Measurements from ENCODE around the gene CD320.
"Not testable (repeated sequence)": the region's sequence is repeated elsewhere in the genome, so short reads cannot be mapped to it uniquely, and the experiment has no call there.

CD320 gene

DNA sequence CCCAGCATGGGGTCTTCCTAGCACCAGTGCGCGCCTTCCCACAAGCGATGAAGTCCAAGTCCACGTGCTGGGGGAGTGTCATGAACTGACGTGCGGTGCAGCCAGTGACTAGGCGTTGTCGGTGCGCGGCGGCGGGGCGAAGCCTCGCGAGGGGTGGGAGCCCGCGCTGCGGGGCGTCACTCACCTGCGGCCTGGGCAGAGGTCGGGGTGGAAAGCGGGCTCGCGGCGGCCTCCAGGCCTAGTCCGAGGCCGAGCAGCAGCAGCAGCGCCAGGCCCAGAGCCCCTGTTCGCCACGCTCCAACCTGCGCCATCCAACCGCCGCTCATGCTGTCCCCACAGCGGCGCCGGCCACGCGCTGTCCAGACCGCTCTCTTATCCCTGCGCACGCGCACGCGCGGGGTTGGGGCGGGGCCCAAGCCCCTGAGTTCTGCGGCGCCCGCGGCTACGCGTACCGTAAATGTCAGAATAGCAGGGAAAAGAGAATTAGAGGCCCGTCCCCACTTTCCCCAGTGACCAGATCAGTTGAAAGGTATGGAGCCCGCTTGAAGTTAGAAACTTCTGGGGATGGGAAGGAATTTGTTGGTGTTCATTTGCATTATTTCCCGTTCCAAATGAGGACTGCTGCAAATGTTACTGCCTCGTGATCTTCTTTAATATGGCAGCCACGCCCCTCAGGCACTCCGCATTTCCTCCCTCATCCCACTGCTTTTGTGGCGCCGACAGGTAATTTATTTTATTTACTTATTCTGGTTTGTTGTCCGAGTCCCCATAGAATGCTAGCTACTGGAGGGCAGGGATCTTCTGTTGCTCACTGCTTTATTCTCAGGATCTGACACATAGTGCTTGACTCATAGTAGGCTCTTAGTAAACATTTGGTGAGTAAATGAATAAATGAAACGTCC lies at the start of gene CD320:
TSS of gene CD320 (minus strand) at position 394 of the 902 bp plus-strand sequence. CDS start at position 326, 68 bp downstream.
- DNase-seq = peak; percentile 91

DNA sequence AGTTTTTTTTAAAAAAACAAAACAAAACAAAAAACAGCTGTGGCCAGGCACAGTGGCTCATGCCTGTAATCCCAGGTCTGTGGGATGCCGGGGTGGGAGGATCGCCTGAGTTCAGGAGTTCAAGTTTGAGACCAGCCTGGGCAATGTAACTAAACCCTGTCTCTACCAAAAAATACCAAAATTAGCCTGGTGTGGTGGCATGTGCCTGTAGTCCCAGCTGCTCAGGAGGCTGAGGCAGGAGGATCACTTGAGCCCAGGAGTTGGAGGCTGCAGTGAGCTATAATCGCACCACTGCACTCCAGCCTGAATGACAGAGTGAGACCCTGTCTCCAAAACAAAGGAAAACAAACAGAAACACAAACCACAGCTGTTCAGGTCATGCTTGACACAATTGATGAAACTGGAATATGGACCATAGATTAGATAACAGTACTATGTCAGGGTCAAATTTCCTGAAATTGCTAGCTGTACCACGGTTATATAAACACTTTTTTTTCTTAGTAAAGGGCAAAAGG lies 48.9 kb upstream of the CD320 start:
- no peak for DNase-seq

DNA sequence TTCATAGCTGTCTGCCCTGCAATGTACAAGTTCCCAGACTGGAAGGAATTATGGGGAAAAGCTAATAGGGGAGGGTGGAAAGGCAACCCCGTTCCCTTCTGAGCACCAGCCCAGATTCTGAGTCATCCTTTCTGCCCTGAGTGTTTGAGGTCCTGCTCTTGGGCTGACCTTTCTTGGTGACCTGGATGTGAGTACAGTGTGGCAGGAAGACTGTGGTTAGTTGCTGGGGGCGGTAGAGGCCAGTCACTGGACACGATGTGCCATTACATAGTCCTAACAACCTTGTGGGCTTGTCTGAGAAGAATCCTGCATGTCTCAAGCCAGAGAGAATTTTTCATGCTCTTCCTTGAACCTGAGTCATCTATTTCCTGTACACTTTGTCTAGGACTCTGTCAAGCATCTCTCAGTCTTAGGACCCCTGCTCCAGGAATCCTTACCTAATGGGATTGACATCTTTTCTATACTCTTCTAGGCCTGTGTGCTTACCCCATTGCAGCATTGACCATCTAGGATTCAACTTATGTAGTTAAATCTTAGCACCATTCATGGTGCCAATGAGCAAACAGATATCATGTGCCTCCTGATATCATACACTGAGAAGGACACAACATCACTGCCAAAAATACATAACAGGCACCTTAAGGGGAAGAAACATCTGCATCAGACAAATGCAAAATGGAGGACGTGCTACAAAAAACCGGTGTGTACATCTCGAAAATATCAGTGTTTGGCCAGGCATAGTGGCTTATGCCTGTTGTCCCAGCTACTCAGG lies 47.7 kb upstream of the CD320 start:
- no peak for DNase-seq

DNA sequence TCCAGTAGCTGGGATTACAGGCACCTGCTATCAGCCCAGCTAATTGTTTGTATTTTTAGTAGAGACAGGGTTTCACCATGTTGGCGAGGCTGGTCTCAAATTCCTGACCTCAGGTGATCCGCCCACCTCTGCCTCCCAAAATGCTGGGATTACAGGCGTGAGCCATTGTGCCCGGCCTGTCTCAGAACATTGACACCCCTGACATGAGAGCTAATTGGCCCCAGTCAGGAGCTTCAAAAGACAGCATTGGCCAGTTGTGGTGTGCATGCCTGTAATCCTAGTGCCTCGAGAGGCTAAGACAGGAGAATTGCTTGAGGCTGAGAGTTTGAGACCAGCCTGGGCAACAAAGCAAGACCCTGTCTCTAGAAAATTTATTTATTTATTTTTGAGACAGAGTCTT lies 44.7 kb upstream of the CD320 start:
- DNase-seq = not testable (repeated sequence)

DNA sequence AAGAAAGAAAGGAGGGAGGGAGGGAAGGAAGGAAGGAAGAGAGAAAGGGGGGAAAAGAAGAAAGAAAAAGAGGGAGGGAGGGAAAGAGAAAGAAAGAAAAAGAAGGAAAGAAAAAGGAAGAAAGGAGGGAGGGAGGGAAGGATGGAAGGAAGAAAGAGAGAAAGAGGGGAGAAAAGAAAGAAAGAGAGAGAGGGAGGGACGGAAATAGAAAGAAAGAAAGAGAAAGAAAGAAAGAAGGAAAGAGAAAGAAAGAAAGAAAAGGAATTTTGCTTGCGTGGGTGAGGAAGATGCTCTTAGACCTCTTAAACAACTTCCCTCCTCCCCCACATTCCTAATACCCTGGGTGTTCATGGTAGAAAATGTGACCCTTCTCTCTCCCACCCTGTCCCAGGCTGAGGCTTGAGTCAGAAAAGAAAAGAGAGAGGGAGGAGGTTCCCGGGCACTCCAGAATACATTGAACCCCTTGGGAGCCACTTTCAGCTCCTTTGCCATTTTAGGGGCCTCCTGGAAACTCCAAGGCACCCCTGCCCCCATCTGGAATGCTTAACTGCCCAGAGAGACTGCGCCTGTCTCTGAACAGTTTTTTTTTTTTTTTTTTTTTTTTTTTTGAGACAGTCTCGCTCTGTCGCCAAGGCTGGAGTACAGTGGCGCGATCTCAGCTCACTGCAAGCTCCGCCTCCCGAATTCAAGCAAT lies 44.1 kb upstream of the CD320 start:
- peak; percentile 41 for DNase-seq

DNA sequence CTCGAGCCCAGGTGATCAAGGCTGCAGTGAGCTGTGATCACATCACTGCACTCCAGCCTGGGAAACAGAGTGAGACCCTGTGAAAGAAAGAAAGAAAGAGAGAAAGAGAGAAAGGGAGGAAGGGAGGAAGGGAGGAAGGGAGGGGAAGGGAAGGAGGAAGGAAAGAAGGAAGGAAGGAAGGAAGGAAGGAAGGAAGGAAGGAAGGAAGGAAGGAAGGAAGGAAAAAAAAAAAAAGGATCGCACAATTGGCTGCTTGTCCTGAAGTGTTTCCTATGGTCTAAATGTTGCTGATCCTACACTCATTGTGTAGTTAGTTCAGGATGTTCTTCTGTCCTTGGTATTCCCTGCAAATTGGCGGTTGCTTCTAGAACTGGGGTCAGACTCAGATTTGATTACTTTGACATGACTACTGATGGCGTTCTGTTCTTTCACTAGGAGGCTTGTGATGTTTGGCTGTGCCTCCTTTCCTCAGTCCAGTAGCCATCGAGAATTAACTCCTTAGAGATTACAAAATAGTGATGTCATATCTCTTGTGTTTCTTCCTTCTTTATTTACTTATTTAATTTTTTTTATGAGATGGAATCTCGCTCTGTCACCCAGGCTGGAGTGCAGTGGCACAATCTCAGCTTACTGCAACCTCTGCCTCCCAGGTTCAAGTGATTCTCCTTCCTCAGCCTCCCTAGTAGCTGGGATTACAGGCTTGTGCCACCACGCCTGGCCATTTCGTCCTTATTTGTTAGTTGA lies 41.6 kb upstream of the CD320 start:
- not testable (repeated sequence) for DNase-seq

DNA sequence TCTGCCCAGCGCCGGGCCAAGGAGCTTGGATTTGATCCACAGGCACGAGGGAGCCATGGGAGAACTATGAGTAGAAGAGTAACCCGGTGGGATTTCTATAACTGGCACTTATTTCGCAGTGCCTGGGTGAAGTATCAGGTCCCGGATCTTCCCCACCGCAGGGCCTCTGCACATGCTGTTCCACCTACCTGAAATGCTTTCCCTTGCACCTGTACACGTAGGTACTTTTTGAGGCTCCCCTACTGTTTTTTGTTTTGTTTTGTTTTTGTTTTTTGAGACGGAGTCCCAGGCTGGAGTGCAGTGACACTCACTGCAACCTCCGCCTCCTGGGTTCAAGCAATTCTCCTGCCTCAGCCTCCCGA lies 35.3 kb upstream of the CD320 start:
- DNase-seq = no peak

DNA sequence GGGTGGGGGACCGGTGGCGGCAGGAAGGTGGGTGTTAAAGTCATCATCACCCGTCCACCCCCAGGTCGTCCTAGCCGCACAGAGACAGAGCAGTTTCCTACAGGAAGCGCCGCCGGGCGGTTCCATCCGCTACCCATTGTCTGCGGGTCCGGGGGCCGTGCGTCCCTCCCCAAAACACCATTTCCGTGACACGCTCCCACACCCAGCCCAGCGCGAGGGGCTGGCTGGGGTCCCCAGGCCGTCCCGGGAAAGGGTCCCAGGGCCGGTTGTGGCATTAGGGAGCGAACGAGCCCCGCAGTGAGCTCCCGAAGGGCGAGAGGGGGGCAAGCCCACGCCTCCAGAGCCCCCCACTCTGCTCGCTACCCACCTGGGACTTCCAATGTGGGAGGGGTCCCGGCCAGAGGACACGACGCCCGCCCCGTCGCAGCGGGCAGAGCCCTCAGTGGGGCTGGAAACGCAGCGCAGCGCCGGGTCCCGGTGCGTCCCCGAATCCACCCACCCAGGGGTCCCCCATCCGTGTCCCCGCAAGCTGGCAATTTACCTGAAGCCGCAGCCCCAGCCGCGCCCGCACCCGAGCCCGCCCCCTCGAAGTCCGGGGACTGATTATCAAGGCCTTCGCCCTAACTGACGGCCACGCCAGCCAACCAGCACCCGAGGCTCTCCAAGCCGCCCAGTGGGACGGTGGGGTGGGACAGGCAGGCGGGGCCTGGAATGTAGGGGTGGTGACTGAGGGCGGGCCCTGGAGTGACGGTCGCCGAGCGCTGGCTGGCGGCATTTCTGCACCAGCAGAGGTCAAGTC lies 34.7 kb upstream of the CD320 start, which contains the start of gene KANK3:
TSS of gene KANK3 (minus strand) at position 579 of the 799 bp plus-strand sequence. CDS start 5,434 bp downstream, outside the sequence.
- DNase-seq = peak; percentile 80

DNA sequence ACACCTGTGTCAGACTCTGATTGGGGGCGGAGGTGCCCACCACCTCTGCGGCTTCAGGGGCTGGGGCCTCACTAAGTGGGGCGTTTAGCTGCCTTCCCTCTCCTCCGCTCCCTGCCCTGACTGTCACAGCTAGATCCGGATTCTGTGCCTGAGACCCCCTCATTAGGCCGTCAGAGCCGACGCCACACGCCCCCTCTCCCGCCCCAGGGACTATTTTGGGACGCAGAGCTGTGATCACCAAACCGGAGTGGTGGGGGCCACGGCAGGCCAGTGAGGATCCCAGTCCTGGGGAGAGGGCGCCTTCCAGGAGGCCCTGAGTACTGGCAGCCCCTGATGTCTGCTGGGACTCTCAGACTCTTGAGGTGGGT lies 34.1 kb upstream of the CD320 start:
- no peak for DNase-seq

DNA sequence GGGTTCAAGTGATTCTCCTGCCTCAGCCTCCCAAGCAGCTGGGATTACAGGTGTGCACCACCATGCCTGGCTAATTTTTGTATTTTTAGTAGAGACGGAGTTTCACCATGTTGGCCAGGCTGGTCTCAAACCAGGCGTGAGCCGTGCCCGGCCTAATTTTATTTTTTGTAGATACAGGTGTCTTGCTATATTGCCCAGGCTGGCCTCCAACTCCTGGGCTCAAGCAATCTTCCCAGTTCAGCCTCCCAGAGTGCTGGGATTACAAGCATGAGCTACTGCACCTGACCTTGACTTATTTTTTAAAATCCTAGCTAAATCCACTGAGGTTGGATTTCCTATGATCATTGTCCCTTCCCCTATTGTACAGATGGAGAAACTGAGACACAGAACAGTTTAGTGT lies 33.3 kb upstream of the CD320 start:
- DNase-seq = not testable (repeated sequence)

DNA sequence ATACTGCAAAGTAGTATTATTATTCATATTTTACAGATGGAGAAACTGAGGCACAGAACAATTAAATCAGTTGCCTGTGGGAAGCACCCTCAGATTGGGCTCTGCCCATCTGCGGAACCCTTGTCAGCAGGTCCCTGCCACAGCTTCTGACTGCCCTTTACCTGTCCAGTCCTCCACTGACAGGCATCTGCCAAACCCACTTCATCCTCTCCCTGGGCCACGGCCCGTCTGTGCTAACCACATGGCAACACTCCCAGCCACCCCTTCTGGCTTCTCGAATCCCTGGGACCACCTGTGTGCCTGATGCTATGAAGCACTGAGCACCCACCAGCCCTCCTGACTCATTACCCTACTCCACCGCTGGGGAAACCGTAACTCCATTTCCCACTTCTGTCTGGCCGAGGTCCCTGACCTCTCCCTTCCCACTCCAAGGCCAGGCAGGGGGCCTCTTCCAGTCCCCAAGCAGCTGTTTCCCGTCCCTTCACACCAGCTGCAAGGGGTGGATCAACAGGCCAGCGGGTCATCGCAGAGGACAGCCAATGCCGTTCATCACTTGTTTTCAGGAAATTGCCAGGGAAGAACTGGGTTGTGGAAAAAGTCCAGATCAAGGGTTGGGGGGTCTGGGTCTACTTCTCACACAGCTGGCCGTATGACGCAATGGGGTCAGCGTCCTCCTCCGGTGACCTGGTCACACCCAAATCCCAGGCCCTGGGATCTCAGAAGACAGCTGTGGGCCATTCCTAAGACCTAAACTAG lies 32.4 kb upstream of the CD320 start:
- DNase-seq = no peak

DNA sequence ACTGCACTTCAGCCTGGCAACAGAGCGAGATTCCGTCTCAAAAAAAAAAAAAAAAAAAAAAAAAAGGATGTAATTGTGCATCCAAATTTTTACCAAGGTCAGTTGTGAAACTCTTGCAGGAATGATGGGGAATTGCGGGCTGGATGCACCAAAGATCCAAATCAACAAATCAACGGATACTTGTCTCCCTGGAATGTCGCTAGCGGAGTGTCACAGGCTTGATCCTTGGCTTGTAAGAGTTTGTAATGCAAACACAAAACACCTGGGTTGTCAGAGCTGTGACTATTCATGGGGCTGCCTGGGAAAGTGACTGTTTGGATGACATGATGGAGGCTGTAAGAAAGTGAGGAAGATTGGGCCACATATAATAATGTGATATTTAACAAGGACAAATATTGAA lies 30.7 kb upstream of the CD320 start:
- DNase-seq = no peak

DNA sequence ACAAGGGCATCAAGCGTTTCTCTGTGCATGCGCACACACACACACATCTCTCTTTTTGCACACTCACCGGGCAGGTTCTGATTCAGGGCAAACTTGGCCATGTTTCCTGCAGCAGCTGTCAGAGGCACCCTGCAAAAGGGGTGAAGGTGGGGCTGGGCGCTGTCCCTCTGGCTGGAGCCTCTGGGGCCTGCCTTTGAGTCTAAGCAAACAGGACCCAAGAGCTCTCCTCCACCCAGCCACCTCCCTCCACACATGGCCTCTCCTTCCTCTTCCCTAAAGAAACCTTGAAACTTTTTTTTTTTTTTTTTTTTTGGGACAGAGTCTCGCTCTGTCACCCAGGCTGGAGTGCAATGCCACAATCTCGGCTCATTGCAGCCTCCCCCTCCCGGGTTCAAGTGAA lies 29.6 kb upstream of the CD320 start:
- no peak for DNase-seq

DNA sequence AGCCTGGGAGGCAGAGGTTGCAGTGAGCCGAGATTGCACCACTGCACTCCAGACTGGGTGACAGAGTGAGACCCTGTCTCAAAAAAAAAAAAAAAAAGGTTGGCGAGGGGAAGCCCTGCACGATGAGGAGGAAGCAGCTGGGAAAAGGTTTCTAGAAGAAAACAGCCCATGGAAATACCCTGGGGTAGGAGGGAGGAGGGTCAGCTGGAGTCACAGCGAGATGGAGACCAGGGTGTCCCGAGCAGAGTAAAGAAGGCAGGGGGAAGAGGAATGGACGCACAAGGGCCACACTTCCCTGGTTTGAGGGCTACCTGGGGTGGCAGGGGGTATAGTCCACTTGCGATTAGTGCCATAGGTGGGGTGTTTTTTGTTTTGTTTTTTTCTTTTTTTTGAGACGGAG lies 28.5 kb upstream of the CD320 start:
- DNase-seq = no peak

DNA sequence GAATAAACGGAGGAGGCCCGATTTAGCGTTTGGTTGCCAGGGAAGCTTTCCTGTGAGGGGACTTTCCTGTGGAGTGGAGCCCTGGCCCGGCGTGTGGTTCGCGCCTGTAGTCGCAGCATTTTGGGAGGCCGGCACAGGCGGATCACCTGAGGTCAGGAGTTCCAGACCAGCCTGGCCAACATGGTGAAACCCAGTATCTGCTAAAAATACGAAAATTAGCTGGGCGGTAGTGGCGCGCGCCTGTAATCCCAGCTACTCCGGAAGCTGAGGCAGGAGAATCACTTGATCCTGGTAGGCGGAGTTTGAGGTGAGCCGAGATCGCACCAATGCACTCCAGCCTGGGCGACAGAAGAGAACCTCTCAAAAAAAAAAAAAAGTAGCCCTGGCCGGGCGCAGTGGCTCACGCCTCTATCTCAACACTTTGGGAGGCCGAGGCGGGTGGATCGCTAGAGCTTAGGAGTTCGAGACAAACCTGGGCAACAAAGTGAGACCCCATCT lies 28.0 kb upstream of the CD320 start:
- peak; percentile 46 for DNase-seq

DNA sequence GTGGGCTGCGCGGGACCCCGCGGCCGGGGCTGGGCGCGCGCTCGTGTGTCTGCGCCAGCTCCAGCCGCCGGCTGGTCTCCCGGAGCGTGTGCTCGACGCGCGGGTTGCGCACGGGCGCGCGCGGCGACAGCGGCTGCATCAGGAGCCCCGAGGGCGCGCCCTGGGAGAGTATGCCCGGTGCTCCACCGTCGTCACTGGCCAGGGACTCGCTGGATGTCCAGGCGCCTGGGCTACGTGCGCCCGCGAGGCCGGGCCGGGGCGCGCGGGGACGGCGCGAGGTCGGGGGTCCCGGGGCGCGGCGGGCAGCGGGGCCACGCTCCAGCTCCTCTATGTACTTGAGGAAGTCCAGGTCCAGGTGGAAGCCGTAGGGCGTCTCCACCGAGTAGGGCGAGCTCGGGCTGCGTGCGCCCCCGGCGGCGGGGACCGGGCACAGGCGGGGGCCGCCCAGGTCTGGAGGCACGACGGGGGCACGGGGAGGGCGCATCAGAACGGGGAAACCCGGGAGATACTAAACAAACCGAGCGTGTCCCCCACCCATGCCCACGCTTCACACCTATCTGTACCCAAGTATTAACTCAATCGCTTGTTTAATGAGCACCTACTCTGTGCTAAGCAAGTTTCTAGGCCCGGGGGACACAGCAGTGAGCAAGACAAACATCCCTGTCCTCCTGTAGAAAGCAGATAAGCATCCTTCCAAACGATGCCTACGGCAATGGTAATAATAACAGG lies 27.3 kb upstream of the CD320 start:
- no peak for DNase-seq

DNA sequence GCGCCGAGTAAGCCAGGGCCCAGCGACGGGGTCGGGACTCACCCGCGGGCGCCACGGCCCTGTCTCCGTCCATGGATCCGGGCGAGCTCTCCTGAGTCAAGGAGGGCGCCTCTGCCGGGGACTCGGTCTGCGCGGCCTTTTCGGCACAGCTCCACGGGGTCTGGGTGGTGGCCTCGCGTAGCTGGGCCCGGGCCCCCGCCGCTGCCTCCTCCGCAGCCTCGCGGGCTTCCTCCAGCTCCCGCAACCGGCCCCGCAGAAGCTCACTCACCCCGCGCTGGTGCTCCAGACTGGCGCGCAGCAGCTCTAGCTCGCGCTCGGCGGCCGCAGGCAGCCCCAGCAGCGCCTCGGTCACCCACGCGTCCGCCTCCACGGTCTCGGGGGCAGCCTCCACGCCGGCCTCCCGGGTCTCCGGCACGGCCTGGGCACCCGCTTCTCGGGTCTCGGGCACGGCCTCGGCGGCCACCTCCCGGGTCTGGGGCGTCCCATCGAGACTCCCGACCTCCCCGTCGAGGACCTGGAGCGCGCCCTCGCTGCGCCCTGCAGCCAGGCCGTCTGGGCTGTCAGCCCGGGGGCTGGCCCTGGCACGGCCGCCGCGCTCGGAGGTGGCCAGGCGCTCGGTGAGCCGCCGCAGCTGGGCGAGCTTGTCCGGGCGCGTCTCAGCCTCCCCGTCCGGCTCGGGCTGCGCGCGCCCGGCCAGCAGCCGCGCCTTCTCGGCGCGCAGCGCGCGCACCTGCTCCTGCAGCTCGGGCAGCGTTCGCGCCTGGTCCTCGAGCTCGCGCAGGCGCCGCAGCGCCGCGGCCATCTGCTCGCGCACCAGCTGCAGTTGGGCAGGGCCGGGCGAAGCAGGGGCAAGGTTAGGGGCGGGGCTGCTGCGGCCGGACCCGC lies 26.5 kb upstream of the CD320 start:
- peak; percentile 45 for DNase-seq

DNA sequence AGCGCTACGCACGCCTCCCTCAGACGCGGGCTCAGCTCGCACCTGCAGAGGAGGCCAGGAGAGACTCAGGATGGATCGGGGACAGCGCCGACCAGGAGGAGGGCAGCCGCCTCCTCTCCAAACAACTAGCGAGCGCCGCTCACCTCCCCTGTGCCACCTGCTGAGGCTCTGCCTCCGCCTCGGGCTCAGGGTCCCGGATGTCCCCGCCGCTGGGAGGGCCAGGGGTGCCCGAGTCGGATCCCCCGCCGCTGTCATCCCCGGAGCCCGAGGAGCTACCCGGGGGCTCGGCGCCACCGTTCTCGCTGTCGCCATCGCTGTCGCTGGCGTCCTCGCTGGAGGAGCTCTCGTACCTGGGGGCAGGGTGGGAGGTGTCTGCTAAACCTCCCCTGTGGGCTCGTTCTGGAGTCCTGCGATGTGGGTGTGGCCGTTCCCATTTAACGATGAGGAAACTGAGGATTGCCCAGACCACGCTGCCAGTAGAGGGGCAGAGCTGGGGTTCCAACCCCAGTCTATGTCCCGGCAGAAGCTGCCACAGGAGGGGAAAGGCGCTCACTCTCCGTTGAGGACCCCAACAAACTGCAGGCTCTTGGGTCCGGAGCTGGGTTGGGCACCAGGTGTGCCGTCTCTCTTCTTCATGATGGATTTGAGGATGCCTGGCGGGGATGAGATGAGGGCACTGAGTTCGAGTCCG lies 25.8 kb upstream of the CD320 start:
- peak; percentile 27 for DNase-seq
